Measurements from ENCODE around the gene RPL23. TPM values are rescaled to one million over a fixed set of nuclear protein-coding genes. Genes with fewer than 3 reads are reported as not detected.
A peak's percentile ranks its signal among the peaks of the same experiment; 100 is the strongest.

RPL23 gene
- polyA plus RNA-seq, 10 donors, result 2,560 to 3,456 (median 2,921) TPM

GRCh38 chr17:38815576-38816193 is 37.8 kb downstream of the RPL23 start:
- DNase-seq, result no peak

DNA sequence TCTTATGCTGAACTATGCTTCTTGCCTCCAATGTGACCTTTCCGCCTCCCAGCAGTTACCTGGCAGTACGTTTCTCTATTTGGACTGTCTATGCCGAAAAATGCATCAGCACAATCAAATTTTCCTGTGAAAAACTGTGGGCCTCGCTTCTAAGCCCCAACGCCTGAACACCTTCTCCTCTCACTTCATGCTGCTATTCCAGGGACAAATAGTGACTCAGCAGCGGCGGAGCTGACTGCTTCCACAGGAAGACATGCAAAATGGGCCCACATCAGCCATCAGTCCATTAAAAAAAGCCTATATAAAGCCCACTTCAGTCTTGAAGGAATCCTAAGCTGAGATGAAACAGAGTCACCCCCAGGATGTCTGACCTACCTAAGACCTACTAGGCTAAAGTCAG is 43.7 kb downstream of the RPL23 start:
- DNase-seq, result no peak

- DNase-seq, result no peak
These were observed 53.2 kb downstream of the RPL23 start for GRCh38 chr17:38800237-38800760.

DNA sequence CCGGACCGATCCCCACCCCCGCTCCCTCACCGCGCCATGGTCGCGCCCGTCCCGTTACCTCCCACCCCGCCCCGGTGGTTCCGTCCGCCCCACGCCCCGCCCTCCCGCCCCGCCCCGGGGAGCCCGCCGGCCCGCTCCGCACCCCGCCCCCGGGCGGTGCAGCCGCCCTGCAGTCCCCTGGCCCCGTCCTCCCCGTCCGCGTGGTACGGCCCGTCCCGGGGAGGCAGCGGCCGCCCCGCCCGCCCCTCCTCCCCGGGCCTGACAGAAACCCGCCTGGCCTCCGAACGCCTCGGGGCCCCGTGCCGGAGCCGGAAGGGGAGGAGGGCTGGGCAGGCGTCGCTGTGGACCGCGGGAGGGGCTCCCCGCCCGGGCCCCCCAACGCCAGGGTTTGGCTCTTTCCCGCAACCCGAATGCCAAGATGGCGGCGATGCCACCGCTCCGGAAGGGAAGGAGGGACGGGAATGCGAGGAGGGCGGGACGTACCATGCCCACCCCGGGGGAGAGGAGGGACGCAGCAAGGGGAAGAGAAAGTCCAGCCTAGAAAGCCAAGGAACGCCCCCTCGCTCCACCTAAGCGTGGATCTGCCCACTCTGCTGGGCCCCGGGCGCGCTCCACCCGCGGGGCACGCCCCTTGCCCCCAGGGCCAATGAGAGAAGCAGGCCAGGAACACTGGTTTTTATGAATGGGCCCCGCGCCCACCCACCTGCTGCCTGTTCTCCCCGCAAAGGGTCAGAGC is 53.9 kb downstream of the RPL23 start, which contains the start of gene PIP4K2B:
TSS of gene PIP4K2B (minus strand) at position 56 of the 736 bp plus-strand sequence. CDS start 132 bp downstream, outside the sequence.
- peak; percentile 94 to 98 (median 97) for DNase-seq

GRCh38 chr17:38798614-38799500 is 54.7 kb downstream of the RPL23 start:
- peak; percentile 17 to 83 (median 57) for DNase-seq

Other genes starting within 250 kb of the RPL23 start
- 1 to 10 TPM in 7 of 10 donors, under 1 TPM in 3; 0.82 to 2.2 (median 1.2) TPM for gene SRCIN1, start 247.8 kb downstream of the RPL23 start, polyA plus RNA-seq (ENCODE audit: insufficient read length in 10 of 10)
- under 1 TPM; 0.31 to 0.65 (median 0.51) TPM for gene EPOP, start 178.8 kb downstream of the RPL23 start, polyA plus RNA-seq (ENCODE audit: insufficient read length in 10 of 10)
- gene MLLT6, start 148.4 kb downstream of the RPL23 start, polyA plus RNA-seq (ENCODE audit: insufficient read length in 10 of 10), result 10 to 100 TPM; 48.5 to 86.8 (median 59.7) TPM
- gene CISD3, start 123.4 kb downstream of the RPL23 start, polyA plus RNA-seq (ENCODE audit: insufficient read length in 10 of 10), result 10 to 100 TPM; 12.0 to 18.9 (median 13.4) TPM
- 10 to 100 TPM; 28.1 to 44.9 (median 34.3) TPM for gene PCGF2, start 105.4 kb downstream of the RPL23 start, polyA plus RNA-seq (ENCODE audit: insufficient read length in 10 of 10)
- gene PSMB3, start 101.0 kb downstream of the RPL23 start, polyA plus RNA-seq (ENCODE audit: insufficient read length in 10 of 10), result 10 to 100 TPM; 61.0 to 83.2 (median 76.3) TPM
- gene PIP4K2B, start 54.2 kb downstream of the RPL23 start, polyA plus RNA-seq (ENCODE audit: insufficient read length in 10 of 10), result 10 to 100 TPM; 58.4 to 71.2 (median 65.3) TPM
- gene CWC25, start 28.4 kb downstream of the RPL23 start, polyA plus RNA-seq (ENCODE audit: insufficient read length in 10 of 10), result 10 to 100 TPM; 11.4 to 17.0 (median 13.3) TPM
- 100 to 1,000 TPM in 2 of 10 donors, 10 to 100 TPM in 8; 72.6 to 119 (median 85.9) TPM for gene LASP1, start 16.3 kb upstream of the RPL23 start, polyA plus RNA-seq (ENCODE audit: insufficient read length in 10 of 10)
- gene FBXO47, start 113.7 kb upstream of the RPL23 start, polyA plus RNA-seq (ENCODE audit: insufficient read length in 10 of 10), result under 1 TPM in 1 of 10 donors, not detected in 9; 0.12 TPM

Measured in muscle of back (tissue), 11 donors.